ENCODE data around the gene NUDT6.
"Not testable (repeated sequence)": the region's sequence is repeated elsewhere in the genome, so short reads cannot be mapped to it uniquely, and the experiment has no call there.

Gene NUDT6

DNA sequence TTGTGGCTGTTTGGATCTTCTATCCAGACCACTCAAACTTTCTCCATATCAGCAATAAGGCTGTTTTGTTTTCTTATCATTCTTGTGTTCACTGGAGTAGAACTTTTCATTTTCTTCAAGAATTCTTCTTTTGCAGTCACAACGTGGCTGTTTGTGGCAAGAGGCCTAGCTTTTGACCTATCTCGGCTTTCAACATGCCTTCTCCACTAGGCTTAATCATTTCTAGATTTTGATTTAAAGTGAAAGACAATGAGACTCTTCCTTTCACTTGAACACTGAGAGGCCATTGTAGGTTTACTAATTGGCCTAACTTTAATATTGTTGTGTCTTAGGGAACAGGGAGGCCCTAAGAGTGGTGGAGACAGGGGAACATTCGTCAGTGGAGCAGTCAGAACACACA lies 76.6 kb downstream of the NUDT6 start:
- no peak for ATAC-seq
- TF ChIP-seq RARB (CRISPR knock-in tag; IDR thresholded peaks at IDR 0.05) = no peak
- TF ChIP-seq, protein P1, sequence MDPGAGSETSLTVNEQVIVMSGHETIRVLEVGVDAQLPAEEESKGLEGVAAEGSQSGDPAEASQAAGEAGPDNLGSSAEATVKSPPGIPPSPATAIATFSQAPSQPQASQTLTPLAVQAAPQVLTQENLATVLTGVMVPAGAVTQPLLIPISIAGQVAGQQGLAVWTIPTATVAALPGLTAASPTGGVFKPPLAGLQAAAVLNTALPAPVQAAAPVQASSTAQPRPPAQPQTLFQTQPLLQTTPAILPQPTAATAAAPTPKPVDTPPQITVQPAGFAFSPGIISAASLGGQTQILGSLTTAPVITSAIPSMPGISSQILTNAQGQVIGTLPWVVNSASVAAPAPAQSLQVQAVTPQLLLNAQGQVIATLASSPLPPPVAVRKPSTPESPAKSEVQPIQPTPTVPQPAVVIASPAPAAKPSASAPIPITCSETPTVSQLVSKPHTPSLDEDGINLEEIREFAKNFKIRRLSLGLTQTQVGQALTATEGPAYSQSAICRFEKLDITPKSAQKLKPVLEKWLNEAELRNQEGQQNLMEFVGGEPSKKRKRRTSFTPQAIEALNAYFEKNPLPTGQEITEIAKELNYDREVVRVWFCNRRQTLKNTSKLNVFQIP (CRISPR knock-in tag; IDR thresholded peaks at IDR 0.05; ENCODE audit: borderline replicate concordance, low read depth) = no peak

- ATAC-seq = no peak
- TF ChIP-seq, protein P1 (CRISPR knock-in tag; IDR thresholded peaks at IDR 0.05; ENCODE audit: borderline replicate concordance, low read depth) = no peak
- TF ChIP-seq BACH2 (CRISPR knock-in tag; IDR thresholded peaks at IDR 0.05; ENCODE audit: borderline replicate concordance) (no peak), TCF4 (CRISPR knock-in tag; IDR thresholded peaks at IDR 0.05; ENCODE audit: borderline replicate concordance) (no peak), CREB5 (CRISPR knock-in tag; IDR thresholded peaks at IDR 0.05; ENCODE audit: low read depth) (no peak), ISL1 (CRISPR knock-in tag; IDR thresholded peaks at IDR 0.05) (no peak), ZNF8 (CRISPR knock-in tag; IDR thresholded peaks at IDR 0.05) (no peak), GLIS3 (CRISPR knock-in tag; IDR thresholded peaks at IDR 0.05) (no peak), CSDC2 (CRISPR knock-in tag; IDR thresholded peaks at IDR 0.05) (no peak), PPARA (CRISPR knock-in tag; IDR thresholded peaks at IDR 0.05; ENCODE audit: borderline replicate concordance) (no peak), ZC3H10 (CRISPR knock-in tag; IDR thresholded peaks at IDR 0.05) (no peak), ZNF70 (CRISPR knock-in tag; IDR thresholded peaks at IDR 0.05) (no peak), ARNTL (CRISPR knock-in tag; IDR thresholded peaks at IDR 0.05; ENCODE audit: borderline replicate concordance, low read depth) (no peak)
Measured at GRCh38 chr4:122845066-122845465, 77.3 kb downstream of the NUDT6 start.

DNA sequence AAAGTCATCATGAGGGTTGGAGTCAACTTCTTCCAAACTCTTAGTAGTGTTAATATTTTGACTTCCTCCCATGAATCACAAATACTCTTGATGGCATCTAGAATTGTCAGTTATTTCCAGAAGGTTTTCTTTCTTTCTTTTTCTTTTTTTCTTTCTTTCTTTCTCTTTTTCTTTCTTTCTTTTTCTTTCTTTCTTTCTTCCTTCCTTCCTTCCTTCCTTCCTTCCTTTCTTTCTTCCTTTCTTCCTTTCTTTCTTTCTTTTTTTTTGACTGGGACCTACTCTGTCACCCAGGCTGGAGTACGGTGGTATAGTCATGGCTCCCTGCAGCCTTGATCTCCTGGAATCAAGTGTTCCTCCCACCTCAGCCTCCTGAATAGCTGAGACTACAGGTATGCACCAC lies 78.0 kb downstream of the NUDT6 start:
- not testable (repeated sequence) for ATAC-seq

GRCh38 chr4:122842984-122843531 lies 79.3 kb downstream of the NUDT6 start:
- peak; percentile 50; the same call in 1 of the 2 replicates for TF ChIP-seq TSHZ2 (CRISPR knock-in tag; IDR thresholded peaks at IDR 0.05)
- peak; percentile 76 for TF ChIP-seq ISL1 (CRISPR knock-in tag; IDR thresholded peaks at IDR 0.05)
- TF ChIP-seq PPARA (CRISPR knock-in tag; IDR thresholded peaks at IDR 0.05; ENCODE audit: borderline replicate concordance) = no peak
- ATAC-seq = peak; percentile 20; the same call in 1 of the 3 replicates

All from SK-N-SH treated with all-trans-retinoic acid at 6 μM for 48 hours (cell line).